A549 (cell line): ENCODE results near the gene TP53INP2. TPM values are rescaled to one million over a fixed set of nuclear protein-coding genes. Genes with fewer than 3 reads are reported as not detected.

Source experiments
- ATAC-seq, 2 experiments: fragments of 200-7000 bp in 1 of 2; fragments of >200 bp in 1 of 2; cut with Nextera tagmentation in 1 of 2; cut with Tn5 transposase in 1 of 2; 3 replicates each; pipeline versions ENCODE4 v1.8.0 to v1.9.1; 2018 to 2020; ENCODE audit warnings: mild to moderate bottlenecking in 1 of 2, moderate library complexity in 1 of 2
- CTCF ChIA-PET: fragments of 300-600 bp; sonication (Branson Sonifier 250); formaldehyde crosslinking; extraction: SDS; loops from one replicate; lab custom pipeline; 2021; ENCODE audit warnings: antibody characterized with exemption, inconsistent platforms; lab: Yijun Ruan, JAX
- POLR2A ChIA-PET: fragments of 350-600 bp; formaldehyde crosslinking; extraction: SDS; loops from one replicate; lab custom pipeline; 2021; ENCODE audit warnings: antibody characterized with exemption, inconsistent platforms; lab: Yijun Ruan, JAX
- DNase-seq, 2 experiments: peaks; one replicate each; pipeline versions ENCODE4 v3.0.0 to v3.0.0-alpha.2; 2011 to 2016; ENCODE audit warnings: low read depth in 1 of 2, low spot score in 1 of 2
- FAIRE-seq: peaks from 2 replicates; lab custom pipeline; 2011; peaks lifted over from hg19 to GRCh38; lab: Jason Lieb, UNC
- H3K27ac ChIP-seq, 2 experiments: fragments of >200 bp; sonication (Bioruptor Twin); formaldehyde crosslinking; 3 replicates each; pipeline ENCODE4 v1.5.1; 2016 to 2017
- H3K4me1 ChIP-seq: fragments of >200 bp; sonication (Bioruptor Twin); formaldehyde crosslinking; 3 replicates; pipeline ENCODE4 v1.6.1; 2016
- H3K4me2 ChIP-seq: fragments of >200 bp; sonication (Bioruptor Twin); formaldehyde crosslinking; 3 replicates; pipeline ENCODE4 v1.6.1; 2016
- H3K4me3 ChIP-seq: fragments of >200 bp; sonication (Bioruptor Twin); formaldehyde crosslinking; 3 replicates; pipeline ENCODE4 v1.5.1; 2016
- H3K9me3 ChIP-seq: fragments of >200 bp; sonication (Bioruptor Twin); formaldehyde crosslinking; 3 replicates; pipeline ENCODE4 v1.6.1; 2016
- BHLHE40 ChIP-seq: IDR thresholded peaks from 2 replicates; pipeline ENCODE4 v1.6.1; 2012; ENCODE audit warnings: low read depth, low read length, inconsistent platforms
- CBX2 ChIP-seq: fragments of 200-600 bp; sonication (generic); IDR thresholded peaks from 2 replicates; pipeline ENCODE4 v1.6.1; 2016; ENCODE audit warnings: low read depth, mild to moderate bottlenecking, borderline replicate concordance
- CBX8 ChIP-seq: fragments of 200-600 bp; sonication (generic); IDR thresholded peaks from 2 replicates; pipeline ENCODE4 v1.6.1; 2016
- CHD4 ChIP-seq: fragments of 200-600 bp; sonication (generic); IDR thresholded peaks from 2 replicates; pipeline ENCODE4 v1.6.1; 2016; ENCODE audit warnings: antibody characterized with exemption, mild to moderate bottlenecking, borderline replicate concordance
- E2F6 ChIP-seq: IDR thresholded peaks from 2 replicates; pipeline ENCODE4 v1.6.1; 2012; ENCODE audit warnings: low read depth, borderline replicate concordance
- EHMT2 ChIP-seq: fragments of 200-600 bp; sonication (generic); IDR thresholded peaks from 2 replicates; pipeline ENCODE4 v1.6.1; 2016; ENCODE audit warnings: antibody characterized with exemption, low read depth, mild to moderate bottlenecking, moderate library complexity
- ESRRA ChIP-seq: fragments of 150-350 bp; IDR thresholded peaks from 2 replicates; pipeline ENCODE4 v1.6.1; 2014; ENCODE audit warnings: mild to moderate bottlenecking, low read length, borderline replicate concordance
- GATA3 ChIP-seq: IDR thresholded peaks from 2 replicates; pipeline ENCODE4 v1.6.1; 2012; ENCODE audit warnings: borderline replicate concordance
- HEYL ChIP-seq: fragments of 250-450 bp; sonication (Bioruptor Pico); IDR thresholded peaks from 2 replicates; pipeline ENCODE4 v1.8.0; 2021; ENCODE audit warnings: mild to moderate bottlenecking, moderate library complexity
- HOXA7 ChIP-seq: fragments of 250-450 bp; sonication (Bioruptor Pico); IDR thresholded peaks from 2 replicates; pipeline ENCODE4 v1.5.0; 2020; ENCODE audit warnings: mild to moderate bottlenecking, moderate library complexity
- HOXB13 ChIP-seq: fragments of 250-450 bp; sonication (Bioruptor Pico); IDR thresholded peaks from 2 replicates; pipeline ENCODE4 v1.5.0; 2020; ENCODE audit warnings: low read depth, mild to moderate bottlenecking, moderate library complexity
- HOXB5 ChIP-seq: fragments of 250-450 bp; sonication (Bioruptor Pico); IDR thresholded peaks from 2 replicates; pipeline ENCODE4 v1.5.0; 2020; ENCODE audit warnings: mild to moderate bottlenecking, moderate library complexity
- JUN ChIP-seq, 2 experiments: fragments of >200 bp; sonication (Bioruptor Twin); formaldehyde crosslinking; IDR thresholded peaks; 2 replicates in 1 of 2; 3 replicates in 1 of 2; pipeline ENCODE4 v1.6.1; 2016 to 2017
- KDM5A ChIP-seq: fragments of 200-600 bp; sonication (generic); IDR thresholded peaks from 2 replicates; pipeline ENCODE4 v1.6.1; 2016; ENCODE audit warnings: antibody characterized with exemption, mild to moderate bottlenecking
- MAZ ChIP-seq: fragments of 150-350 bp; IDR thresholded peaks from 2 replicates; pipeline ENCODE4 v1.6.1; 2014; ENCODE audit warnings: antibody characterized with exemption, low read depth, low read length, borderline replicate concordance
- MYC ChIP-seq: IDR thresholded peaks from 2 replicates; pipeline ENCODE4 v1.6.1; 2012; ENCODE audit warnings: mild to moderate bottlenecking, inconsistent platforms, low read length, improper control_type of control experiment, borderline replicate concordance
- NFE2L2 ChIP-seq: fragments of 150-350 bp; conservative IDR thresholded peaks from 2 replicates; pipeline ENCODE4 v1.6.1; 2014; ENCODE audit warnings: low read length
- NR3C1 ChIP-seq: fragments of >200 bp; sonication (Bioruptor Twin); formaldehyde crosslinking; IDR thresholded peaks from 3 replicates; pipeline ENCODE4 v1.6.1; 2017
- PHF8 ChIP-seq: fragments of 200-600 bp; sonication (generic); IDR thresholded peaks from 2 replicates; pipeline ENCODE4 v1.6.1; 2016; ENCODE audit warnings: low read depth, mild to moderate bottlenecking, antibody characterized with exemption, moderate library complexity, borderline replicate concordance
- RAD21 ChIP-seq, 2 experiments: fragments of >200 bp in 1 of 2; sonication (Bioruptor Twin) in 1 of 2; formaldehyde crosslinking in 1 of 2; IDR thresholded peaks in 1 of 2; conservative IDR thresholded peaks in 1 of 2; 2 replicates in 1 of 2; 3 replicates in 1 of 2; pipeline ENCODE4 v1.6.1; 2012 to 2018; ENCODE audit warnings: inconsistent platforms in 1 of 2
- RARB ChIP-seq: fragments of 250-450 bp; sonication (Bioruptor Pico); IDR thresholded peaks from 2 replicates; pipeline ENCODE4 v1.8.0; 2021; ENCODE audit warnings: mild to moderate bottlenecking, moderate library complexity
- RCOR1 ChIP-seq: fragments of 150-350 bp; IDR thresholded peaks from 2 replicates; pipeline ENCODE4 v1.6.1; 2014; ENCODE audit warnings: antibody characterized with exemption, low read length, low read depth
- REST ChIP-seq: fragments of 200-600 bp; sonication (generic); IDR thresholded peaks from 2 replicates; pipeline ENCODE4 v1.6.1; 2016; ENCODE audit warnings: antibody characterized with exemption, mild to moderate bottlenecking, moderate library complexity
- RNF2 ChIP-seq: fragments of 200-600 bp; sonication (generic); IDR thresholded peaks from 2 replicates; pipeline ENCODE4 v1.6.1; 2016; ENCODE audit warnings: low read depth, mild to moderate bottlenecking, antibody characterized with exemption, moderate library complexity, borderline replicate concordance
- SREBF2 ChIP-seq: fragments of 450-650 bp; IDR thresholded peaks from 2 replicates; pipeline ENCODE4 v1.6.1; 2014; ENCODE audit warnings: mild to moderate bottlenecking, moderate library complexity
- ZFP36 ChIP-seq: fragments of 450-650 bp; IDR thresholded peaks from 2 replicates; pipeline ENCODE4 v1.6.1; 2014; ENCODE audit warnings: borderline replicate concordance; ENCODE audit not compliant: partially characterized antibody
- WGBS: methylation state at CpG from one replicate; pipeline ENCODE4 v1.1.6; 2017; ENCODE audit errors: missing lambda C conversion rate; 5-methylcytosine and 5-hydroxymethylcytosine counted together
- polyA plus RNA-seq, 4 experiments: library from polyadenylated mRNA; depleted of rRNA in 3 of 4; stranded (reverse); fragments of >200 nt; fragmentation: RNase III in 1 of 4; extraction: RNeasy Plus Mini Kit Qiagen cat#74134 plus additional on column Dnase treatment in 1 of 4; gene quantifications; 2 replicates in 3 of 4; 3 replicates in 1 of 4; pipeline ENCODE4 v1.2.3, GENCODE V29; 2011 to 2017
- TF ChIP-seq, protein P1 (sequence below): fragments of 150-350 bp; IDR thresholded peaks from 2 replicates; pipeline ENCODE4 v1.6.1; 2014; ENCODE audit warnings: low read depth, mild to moderate bottlenecking, low read length
- TF ChIP-seq, protein P2 (sequence below): fragments of 250-450 bp; sonication (Bioruptor Pico); IDR thresholded peaks from 2 replicates; pipeline ENCODE4 v1.5.0; 2021; ENCODE audit warnings: mild to moderate bottlenecking, moderate library complexity, borderline replicate concordance

Gene TP53INP2
- polyA plus RNA-seq, 2 of the 4 experiments (the other 2 are of a cell fraction) = 2.2 to 4.5 TPM

- POLR2A ChIA-PET = no interaction called here
- Histone ChIP-seq H3K9me3 (no peaks in the 10 kb centered on the region), H3K27ac (no peak overlapping the region), H3K4me3 (no peak overlapping the region), H3K4me1 (peaks cover 30% of the 10 kb centered on the region), H3K4me2 (no peak overlapping the region)
- ATAC-seq (no peak), FAIRE-seq (no peak), DNase-seq (no peak)
- TF ChIP-seq HOXA7 (CRISPR knock-in tag) (no peak), CBX8 (no peak), EHMT2 (no peak), E2F6 (no peak), SREBF2 (no peak), ESRRA (no peak), RCOR1 (no peak), BHLHE40 (no peak), JUN (IDR thresholded peaks at IDR 0.05) (no peak), CHD4 (no peak), REST (no peak), HOXB13 (CRISPR knock-in tag) (no peak), NFE2L2 (no peak)
- TF ChIP-seq, protein P1, sequence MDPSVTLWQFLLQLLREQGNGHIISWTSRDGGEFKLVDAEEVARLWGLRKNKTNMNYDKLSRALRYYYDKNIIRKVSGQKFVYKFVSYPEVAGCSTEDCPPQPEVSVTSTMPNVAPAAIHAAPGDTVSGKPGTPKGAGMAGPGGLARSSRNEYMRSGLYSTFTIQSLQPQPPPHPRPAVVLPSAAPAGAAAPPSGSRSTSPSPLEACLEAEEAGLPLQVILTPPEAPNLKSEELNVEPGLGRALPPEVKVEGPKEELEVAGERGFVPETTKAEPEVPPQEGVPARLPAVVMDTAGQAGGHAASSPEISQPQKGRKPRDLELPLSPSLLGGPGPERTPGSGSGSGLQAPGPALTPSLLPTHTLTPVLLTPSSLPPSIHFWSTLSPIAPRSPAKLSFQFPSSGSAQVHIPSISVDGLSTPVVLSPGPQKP = no peak
- CTCF ChIA-PET = interaction anchor here (0.8 to 4.5 kb wide), 9 partner anchors 8 to 399 kb away, joined by 3 to 17 read pairs (median 4); partner anchors contain the start of gene TP53INP2
- 91% methylated on average over 3 of the region's 3 CpGs for WGBS
Measured at GRCh38 chr20:34711813-34712430, 7.8 kb downstream of the TP53INP2 start.

DNA sequence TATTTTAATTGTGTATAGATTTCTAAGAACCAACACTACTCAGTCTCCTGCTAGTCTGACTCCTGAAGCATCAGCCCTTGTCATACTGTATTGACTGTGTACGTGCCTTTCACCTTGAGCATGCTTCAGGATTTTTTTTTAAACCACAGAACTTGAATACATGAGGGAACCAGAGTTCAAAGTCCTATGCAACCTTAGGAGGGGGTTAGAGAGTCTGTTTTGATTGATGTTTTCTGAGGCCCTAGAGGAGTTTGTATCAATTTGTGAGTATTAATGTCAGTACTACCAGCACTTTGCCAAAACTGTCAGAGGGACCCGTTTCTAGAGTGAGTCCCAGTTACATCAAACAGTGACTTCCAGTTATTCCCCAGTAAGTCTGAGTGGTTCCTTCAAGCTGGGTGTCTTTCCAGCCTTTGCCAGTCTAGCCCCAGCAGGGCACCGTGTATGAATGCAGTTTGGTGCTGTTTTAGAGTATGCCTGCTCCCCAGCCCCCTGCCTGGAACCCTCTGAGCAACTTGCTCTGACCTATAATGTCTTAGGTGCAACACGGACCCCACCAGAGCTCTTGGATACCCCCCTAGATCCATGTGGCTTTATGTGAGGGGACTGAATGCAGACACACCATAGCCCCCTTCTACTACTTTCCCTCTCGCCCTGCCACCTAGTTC is 8.5 kb downstream of the TP53INP2 start:
- ChIA-PET POLR2A (interaction anchor here (0.5 to 1.1 kb wide), 2 partner anchors 36 to 40 kb away, joined by 4 read pairs; partner anchors contain the start of gene PIGU), CTCF (interaction anchor here (0.7 to 2.3 kb wide), 9 partner anchors 8 to 400 kb away, joined by 3 to 13 read pairs (median 4); partner anchors contain the start of gene TP53INP2)
- Histone ChIP-seq H3K27ac (0 out of 6 replicates have a peak overlapping the region, but pooled peaks of 1 of the 2 experiments have one; percentile 30), H3K4me1 (peaks cover 30% of the 10 kb centered on the region), H3K4me2 (peak overlapping the region; percentile 23; the same call in 2 of the 3 replicates), H3K9me3 (no peaks in the 10 kb centered on the region), H3K4me3 (no peak overlapping the region)
- no peak for ATAC-seq
- no peak for DNase-seq
- no peak for FAIRE-seq
- WGBS = 80% methylated on average over 5 of the region's 5 CpGs
- TF ChIP-seq GATA3 (no peak), CBX8 (no peak), MYC (no peak), RARB (CRISPR knock-in tag) (no peak), E2F6 (no peak), MAZ (no peak), HEYL (no peak), PHF8 (no peak), CBX2 (no peak), ZFP36 (no peak), RNF2 (no peak), RAD21 (conservative IDR thresholded peaks at IDR 0.05 in 1 of 2, IDR thresholded peaks at IDR 0.05 in 1 of 2) (no peak), HOXA7 (CRISPR knock-in tag) (no peak), HOXB5 (no peak), JUN (IDR thresholded peaks at IDR 0.05) (no peak), NR3C1 (no peak), KDM5A (no peak)
- TF ChIP-seq, protein P2, sequence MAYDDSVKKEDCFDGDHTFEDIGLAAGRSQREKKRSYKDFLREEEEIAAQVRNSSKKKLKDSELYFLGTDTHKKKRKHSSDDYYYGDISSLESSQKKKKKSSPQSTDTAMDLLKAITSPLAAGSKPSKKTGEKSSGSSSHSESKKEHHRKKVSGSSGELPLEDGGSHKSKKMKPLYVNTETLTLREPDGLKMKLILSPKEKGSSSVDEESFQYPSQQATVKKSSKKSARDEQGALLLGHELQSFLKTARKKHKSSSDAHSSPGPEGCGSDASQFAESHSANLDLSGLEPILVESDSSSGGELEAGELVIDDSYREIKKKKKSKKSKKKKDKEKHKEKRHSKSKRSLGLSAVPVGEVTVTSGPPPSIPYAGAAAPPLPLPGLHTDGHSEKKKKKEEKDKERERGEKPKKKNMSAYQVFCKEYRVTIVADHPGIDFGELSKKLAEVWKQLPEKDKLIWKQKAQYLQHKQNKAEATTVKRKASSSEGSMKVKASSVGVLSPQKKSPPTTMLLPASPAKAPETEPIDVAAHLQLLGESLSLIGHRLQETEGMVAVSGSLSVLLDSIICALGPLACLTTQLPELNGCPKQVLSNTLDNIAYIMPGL (CRISPR knock-in tag) = no peak
